GM13977 (cell line): Measurements from ENCODE around the gene SAP30BP.

Source experiments
- DNase-seq: peaks from one replicate; pipeline ENCODE4 v3.0.0; 2012; ENCODE audit warnings: low spot score
- in situ Hi-C: fragments of 300-500 bp; cut with MboI; formaldehyde crosslinking; loops from one replicate; pipeline ENCODE4 v1.12.0; 2022; ENCODE audit warnings: low sequenced_read_pairs, low pct_unique_long_range_greater_than_20kb, mixed read lengths, inconsistent platforms; ENCODE audit not compliant: unreplicated experiment
- TF ChIP-seq, protein P1 (sequence below): IDR thresholded peaks from 2 replicates; pipeline ENCODE4 v1.5.1; 2012; ENCODE audit warnings: mild to moderate bottlenecking, control low read depth; ENCODE audit not compliant: insufficient read depth; ENCODE audit errors: extremely low read depth, missing control alignments

The SAP30BP gene

DNA sequence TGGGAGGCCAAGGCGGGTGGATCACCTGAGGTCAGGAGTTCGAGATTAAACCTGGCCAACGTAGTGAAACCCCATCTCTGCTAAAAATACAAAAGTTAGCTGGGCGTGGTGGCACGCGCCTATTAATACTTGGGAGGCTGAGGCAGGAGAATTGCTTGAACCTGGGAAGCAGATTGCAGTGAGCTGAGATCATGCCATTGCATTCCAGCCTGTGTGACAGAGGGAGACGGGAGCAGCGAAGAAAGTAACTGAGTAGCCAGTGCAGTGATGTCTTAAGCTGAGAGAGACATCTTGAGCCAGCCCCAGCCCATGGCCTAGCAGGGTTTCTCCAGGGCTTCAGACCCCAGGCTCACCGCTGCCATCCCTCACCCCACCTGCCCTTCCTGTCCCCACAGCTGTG lies 43.8 kb upstream of the SAP30BP start:
- TF ChIP-seq, protein P1, sequence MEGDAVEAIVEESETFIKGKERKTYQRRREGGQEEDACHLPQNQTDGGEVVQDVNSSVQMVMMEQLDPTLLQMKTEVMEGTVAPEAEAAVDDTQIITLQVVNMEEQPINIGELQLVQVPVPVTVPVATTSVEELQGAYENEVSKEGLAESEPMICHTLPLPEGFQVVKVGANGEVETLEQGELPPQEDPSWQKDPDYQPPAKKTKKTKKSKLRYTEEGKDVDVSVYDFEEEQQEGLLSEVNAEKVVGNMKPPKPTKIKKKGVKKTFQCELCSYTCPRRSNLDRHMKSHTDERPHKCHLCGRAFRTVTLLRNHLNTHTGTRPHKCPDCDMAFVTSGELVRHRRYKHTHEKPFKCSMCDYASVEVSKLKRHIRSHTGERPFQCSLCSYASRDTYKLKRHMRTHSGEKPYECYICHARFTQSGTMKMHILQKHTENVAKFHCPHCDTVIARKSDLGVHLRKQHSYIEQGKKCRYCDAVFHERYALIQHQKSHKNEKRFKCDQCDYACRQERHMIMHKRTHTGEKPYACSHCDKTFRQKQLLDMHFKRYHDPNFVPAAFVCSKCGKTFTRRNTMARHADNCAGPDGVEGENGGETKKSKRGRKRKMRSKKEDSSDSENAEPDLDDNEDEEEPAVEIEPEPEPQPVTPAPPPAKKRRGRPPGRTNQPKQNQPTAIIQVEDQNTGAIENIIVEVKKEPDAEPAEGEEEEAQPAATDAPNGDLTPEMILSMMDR: no peak
- in situ Hi-C loops: no loop called here
- no peak for DNase-seq

DNA sequence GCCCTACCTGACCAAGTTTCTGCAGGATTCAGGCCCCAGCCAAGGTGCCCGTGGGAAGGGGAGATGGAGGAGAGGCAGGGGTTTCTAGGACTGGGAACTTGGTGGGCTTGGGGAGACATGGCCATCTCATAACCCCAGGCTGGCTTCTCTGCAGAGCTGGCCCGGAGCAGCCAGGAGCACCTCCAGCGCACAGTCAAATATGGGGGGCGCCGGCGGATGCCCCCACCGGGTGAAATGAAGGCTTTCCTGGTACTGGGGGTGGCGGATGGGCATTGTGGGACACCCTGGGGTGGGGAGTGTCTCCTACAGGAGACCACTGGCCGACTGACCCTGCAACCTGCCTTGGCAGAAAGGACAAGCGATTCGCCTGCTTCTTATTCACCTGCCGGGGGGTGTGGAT lies 43.1 kb upstream of the SAP30BP start:
- in situ Hi-C loops: no loop called here
- no peak for DNase-seq
- TF ChIP-seq, protein P1: no peak

DNA sequence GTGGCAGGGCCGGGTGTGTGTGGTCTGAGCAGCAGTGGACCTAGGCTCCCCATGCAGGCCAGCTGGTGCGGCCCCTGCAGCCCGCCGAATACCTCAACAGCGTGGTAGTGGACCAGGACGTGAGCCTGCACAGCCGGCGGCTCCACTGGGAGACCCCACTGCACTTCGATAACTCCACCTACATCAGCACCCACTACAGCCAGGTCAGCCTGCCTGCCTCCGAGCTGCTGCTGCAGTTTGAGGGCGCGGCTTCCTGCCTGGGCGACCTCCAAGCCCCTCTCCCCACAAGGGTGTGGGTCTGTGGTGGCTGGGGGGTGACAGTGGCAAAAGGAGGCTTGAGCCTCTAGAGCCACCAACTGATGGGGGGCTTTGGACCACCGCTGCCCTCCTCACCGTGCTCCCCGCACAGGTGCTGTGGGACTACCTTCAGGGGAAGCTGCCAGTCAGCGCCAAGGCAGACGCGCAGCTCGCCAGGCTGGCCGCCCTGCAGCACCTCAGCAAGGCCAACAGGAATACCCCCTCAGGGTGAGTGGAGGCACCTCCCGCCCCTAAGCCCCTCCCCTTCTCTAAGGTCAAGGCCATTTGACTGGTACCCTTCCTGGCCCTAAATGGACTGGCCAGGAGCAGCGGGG lies 42.3 kb upstream of the SAP30BP start:
- TF ChIP-seq, protein P1: no peak
- in situ Hi-C loops: no loop called here
- DNase-seq: no peak

DNA sequence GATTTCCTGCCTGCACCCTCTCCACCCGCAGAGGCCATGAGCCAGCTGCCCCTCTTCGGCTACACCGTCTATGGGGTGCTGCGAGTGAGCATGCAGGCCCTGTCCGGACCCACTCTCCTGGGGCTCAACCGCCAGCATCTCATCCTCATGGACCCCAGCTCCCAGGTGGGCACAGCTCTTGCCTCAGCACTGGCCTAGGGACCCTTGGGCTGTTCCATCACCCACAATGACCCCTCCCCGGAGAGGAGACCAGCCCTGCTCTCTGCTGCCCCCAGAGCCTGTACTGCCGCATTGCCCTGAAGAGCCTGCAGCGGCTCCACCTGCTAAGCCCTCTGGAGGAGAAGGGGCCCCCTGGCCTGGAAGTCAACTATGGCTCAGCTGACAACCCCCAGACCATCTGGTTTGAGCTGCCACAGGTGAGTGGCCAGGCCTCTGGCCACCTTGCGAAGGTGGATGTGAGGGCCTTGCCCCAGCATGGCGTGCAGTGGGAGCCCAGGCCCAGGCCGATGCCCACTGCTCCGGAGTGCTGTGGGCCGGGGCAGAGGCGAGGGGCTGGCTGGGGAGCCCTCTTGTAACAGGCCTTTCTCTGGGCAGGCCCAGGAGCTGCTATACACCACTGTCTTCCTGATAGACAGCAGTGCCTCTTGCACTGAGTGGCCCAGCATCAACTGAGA lies 41.2 kb upstream of the SAP30BP start:
- TF ChIP-seq, protein P1: peak; percentile 62
- in situ Hi-C loops: no loop called here
- DNase-seq: peak; percentile 78

DNA sequence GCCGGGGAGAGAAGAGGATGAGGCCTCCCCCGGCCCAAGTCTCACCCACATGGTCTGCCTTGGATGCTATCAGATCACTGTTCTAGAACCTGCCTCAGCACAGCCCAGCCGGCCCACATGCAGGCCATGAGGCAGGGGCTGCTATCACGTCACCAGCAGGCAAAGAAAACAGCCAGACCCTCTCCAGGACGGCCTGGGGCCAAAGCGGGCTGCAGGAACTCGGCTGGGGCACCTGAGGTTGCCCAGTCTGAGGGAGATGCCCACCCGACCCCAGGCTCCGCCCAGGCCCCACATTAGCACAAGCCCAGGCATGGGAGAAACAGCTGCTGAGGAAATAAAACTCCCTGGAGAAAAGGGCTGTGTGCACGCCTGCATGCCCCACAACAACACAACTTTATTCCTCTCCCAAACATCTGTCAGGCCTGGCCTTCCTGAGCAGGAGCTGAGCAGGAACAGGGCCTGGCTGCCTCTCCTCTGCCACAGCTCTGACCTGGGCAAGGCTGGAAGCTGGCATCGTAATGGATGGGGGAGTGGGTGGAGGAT lies 40.6 kb upstream of the SAP30BP start:
- in situ Hi-C loops: no loop called here
- TF ChIP-seq, protein P1: no peak
- DNase-seq: no peak

DNA sequence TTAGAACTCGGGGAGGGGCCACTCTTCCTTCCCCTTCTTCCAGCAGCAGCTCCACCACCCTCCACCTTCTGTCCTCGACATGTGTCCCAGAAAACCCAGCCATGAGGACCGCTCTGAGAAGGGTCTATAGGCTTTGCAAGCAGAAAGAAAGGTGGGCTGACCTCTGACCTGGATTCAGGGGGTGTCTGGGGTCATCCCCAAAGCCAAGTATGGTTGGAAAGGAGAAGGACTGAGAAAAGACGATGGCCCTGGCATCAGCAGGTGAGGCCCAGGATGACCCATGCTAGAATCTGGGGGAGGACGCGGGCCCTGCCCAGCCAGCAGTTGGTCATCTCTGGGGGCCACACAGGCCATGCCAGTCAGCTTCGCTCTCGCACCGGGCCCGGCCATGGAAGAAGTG lies 40.0 kb upstream of the SAP30BP start:
- TF ChIP-seq, protein P1: no peak

More for the DNA sequence above, 40.0 kb upstream of the SAP30BP start:
- in situ Hi-C loops: no loop called here
- DNase-seq: no peak
